ENCODE results near the gene CYP27C1.

Gene CYP27C1

GRCh38 chr2:127191331-127192219 is 28.5 kb downstream of the CYP27C1 start:
- no peak for DNase-seq

GRCh38 chr2:127188797-127189196 is 31.3 kb downstream of the CYP27C1 start:
- DNase-seq = no peak

- DNase-seq = no peak
These were observed 32.3 kb downstream of the CYP27C1 start for GRCh38 chr2:127187831-127188230.

- no peak for DNase-seq
These were observed 32.9 kb downstream of the CYP27C1 start for GRCh38 chr2:127187081-127187775.

- DNase-seq = no peak
These were observed 34.4 kb downstream of the CYP27C1 start for GRCh38 chr2:127185705-127186104.

- no peak for DNase-seq
These were observed 35.0 kb downstream of the CYP27C1 start for GRCh38 chr2:127185093-127185492.

- DNase-seq = no peak
These were observed 36.3 kb downstream of the CYP27C1 start for GRCh38 chr2:127183771-127184170.

GRCh38 chr2:127182626-127183458 is 37.3 kb downstream of the CYP27C1 start:
- DNase-seq = no peak

- DNase-seq = no peak
These were observed 38.2 kb downstream of the CYP27C1 start for GRCh38 chr2:127181851-127182250.

GRCh38 chr2:127179766-127180165 is 40.3 kb downstream of the CYP27C1 start:
- DNase-seq = peak; percentile 78

GRCh38 chr2:127177617-127178263 is 42.4 kb downstream of the CYP27C1 start:
- DNase-seq = no peak

GRCh38 chr2:127176371-127177311 is 43.5 kb downstream of the CYP27C1 start:
- peak; percentile 28 for DNase-seq

GRCh38 chr2:127175751-127176354 is 44.2 kb downstream of the CYP27C1 start:
- DNase-seq = peak; percentile 38

- DNase-seq = peak; percentile 63
These were observed 44.9 kb downstream of the CYP27C1 start for GRCh38 chr2:127175041-127175721.

- DNase-seq = no peak
These were observed 45.5 kb downstream of the CYP27C1 start for GRCh38 chr2:127174640-127175039.

GRCh38 chr2:127174136-127174535 is 46.0 kb downstream of the CYP27C1 start:
- DNase-seq = peak; percentile 57

GRCh38 chr2:127173057-127173456 is 47.0 kb downstream of the CYP27C1 start:
- peak; percentile 96 for DNase-seq

GRCh38 chr2:127172306-127172705 is 47.8 kb downstream of the CYP27C1 start:
- DNase-seq = no peak

- DNase-seq = no peak
These were observed 49.5 kb downstream of the CYP27C1 start for GRCh38 chr2:127170452-127171197.

GRCh38 chr2:127170021-127170420 is 50.1 kb downstream of the CYP27C1 start:
- DNase-seq = no peak

All from fibroblast of upper back skin (primary cell).